ENCODE data around the gene SLC35D1.

Gene SLC35D1

DNA sequence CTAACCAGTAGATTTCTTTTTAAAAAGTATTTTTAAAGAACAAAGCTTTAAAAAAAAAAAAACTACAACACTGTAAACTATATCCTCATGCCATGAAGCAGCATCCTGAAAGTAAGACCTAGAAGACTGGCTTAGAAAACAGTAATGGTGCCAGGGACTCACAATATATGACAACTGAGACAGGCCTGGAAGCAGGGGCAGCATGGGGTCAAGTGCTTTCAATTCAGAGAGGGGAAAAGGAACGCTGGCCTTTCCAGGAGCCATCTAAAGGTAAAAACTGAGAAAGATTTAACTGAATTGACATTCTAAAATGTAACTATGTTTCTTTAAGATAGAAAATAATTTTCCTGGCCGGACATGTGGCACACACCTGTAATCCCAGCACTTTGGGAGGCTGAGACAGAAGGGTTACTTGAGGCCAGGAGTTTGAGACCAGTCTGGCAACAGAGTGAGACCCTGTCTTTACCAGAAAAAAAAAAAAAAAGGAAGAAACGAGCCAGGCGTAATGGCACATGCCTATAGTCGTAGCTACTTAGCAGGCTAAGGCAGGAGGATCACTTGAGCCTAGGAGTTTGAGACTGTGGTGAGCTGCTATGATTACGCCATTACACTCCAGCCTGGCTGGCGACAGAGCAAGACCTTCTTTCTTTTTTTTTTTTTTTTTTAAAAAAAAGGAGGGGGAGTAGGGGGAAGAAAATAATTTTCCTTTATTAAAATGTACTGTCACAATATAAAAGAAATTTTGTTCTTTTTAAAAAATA, 54.1 kb downstream of the SLC35D1 start:
- Histone ChIP-seq H3K56ac (ENCODE audit: low read length) (no peak overlapping the region), H3K4me2 (ENCODE audit: low read length) (no peak overlapping the region), H3K79me2 (ENCODE audit: control insufficient read depth, insufficient read depth, low read length) (no peaks in the 10 kb centered on the region), H2BK120ac (ENCODE audit: low read depth, low read length) (no peak overlapping the region), H3K4me3 (ENCODE audit: low read length) (no peak overlapping the region), H4K8ac (ENCODE audit: low read depth, low read length) (no peak overlapping the region), H2BK15ac (replicated peaks; ENCODE audit: low read depth) (no peak overlapping the region), H3K4ac (ENCODE audit: low read depth, low read length) (no peak overlapping the region), H3K4me1 (ENCODE audit: control insufficient read depth, low read depth, low read length) (no peaks in the 10 kb centered on the region), H3K79me1 (ENCODE audit: low read length) (no peaks in the 10 kb centered on the region), H3K18ac (ENCODE audit: low read length) (no peak overlapping the region), H3K9ac (ENCODE audit: low read length) (no peak overlapping the region), H3K23ac (ENCODE audit: low read length) (no peak overlapping the region), H3K36me3 (ENCODE audit: control insufficient read depth, insufficient read depth, low read length) (no peaks in the 10 kb centered on the region), H3K27me3 (ENCODE audit: insufficient read depth, low read length, poor library complexity) (no peaks in the 10 kb centered on the region), H2AK5ac (ENCODE audit: low read length) (no peak overlapping the region), H3K27ac (ENCODE audit: low read depth, low read length) (no peak overlapping the region), H2BK5ac (ENCODE audit: low read length) (no peak overlapping the region), H4K5ac (ENCODE audit: low read length) (no peak overlapping the region)
- peak; percentile 8 for DNase-seq
- WGBS (ENCODE audit: extremely low coverage, insufficient coverage, low lambda C conversion rate), result no CpG with 5 or more reads among the region's 7 CpGs

DNA sequence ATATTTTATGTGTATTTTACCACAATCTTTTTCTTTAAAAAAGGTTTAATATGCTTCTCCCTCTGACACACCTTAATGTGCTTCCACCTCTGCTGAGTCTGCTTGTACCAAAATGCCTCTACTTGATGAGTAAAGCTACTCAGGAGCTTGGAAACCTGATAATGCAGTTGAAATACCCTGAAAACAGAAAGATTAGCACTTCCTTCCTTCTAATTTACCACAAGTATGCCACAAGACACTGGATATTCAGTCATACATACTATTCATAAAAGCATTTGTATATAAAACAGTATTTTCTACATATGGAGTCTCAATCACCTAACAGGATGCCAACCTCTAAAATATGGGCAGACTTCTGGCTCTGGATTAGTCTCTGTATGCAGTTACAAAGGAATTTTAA, 55.0 kb downstream of the SLC35D1 start:
- Histone ChIP-seq H2BK15ac (replicated peaks; ENCODE audit: low read depth) (no peak overlapping the region), H3K79me2 (ENCODE audit: control insufficient read depth, insufficient read depth, low read length) (no peaks in the 10 kb centered on the region), H2BK5ac (ENCODE audit: low read length) (no peak overlapping the region), H3K4me3 (ENCODE audit: low read length) (no peak overlapping the region), H2BK120ac (ENCODE audit: low read depth, low read length) (no peak overlapping the region), H4K8ac (ENCODE audit: low read depth, low read length) (no peak overlapping the region), H2AK5ac (ENCODE audit: low read length) (no peak overlapping the region), H3K56ac (ENCODE audit: low read length) (no peak overlapping the region), H4K5ac (ENCODE audit: low read length) (no peak overlapping the region), H3K4ac (ENCODE audit: low read depth, low read length) (no peak overlapping the region), H3K4me2 (ENCODE audit: low read length) (no peak overlapping the region), H3K4me1 (ENCODE audit: control insufficient read depth, low read depth, low read length) (no peaks in the 10 kb centered on the region), H3K27ac (ENCODE audit: low read depth, low read length) (no peak overlapping the region), H3K36me3 (ENCODE audit: control insufficient read depth, insufficient read depth, low read length) (no peaks in the 10 kb centered on the region), H3K23ac (ENCODE audit: low read length) (no peak overlapping the region), H3K79me1 (ENCODE audit: low read length) (no peaks in the 10 kb centered on the region), H3K27me3 (ENCODE audit: insufficient read depth, low read length, poor library complexity) (no peaks in the 10 kb centered on the region), H3K18ac (ENCODE audit: low read length) (no peak overlapping the region), H3K9ac (ENCODE audit: low read length) (no peak overlapping the region)
- DNase-seq, result no peak

DNA sequence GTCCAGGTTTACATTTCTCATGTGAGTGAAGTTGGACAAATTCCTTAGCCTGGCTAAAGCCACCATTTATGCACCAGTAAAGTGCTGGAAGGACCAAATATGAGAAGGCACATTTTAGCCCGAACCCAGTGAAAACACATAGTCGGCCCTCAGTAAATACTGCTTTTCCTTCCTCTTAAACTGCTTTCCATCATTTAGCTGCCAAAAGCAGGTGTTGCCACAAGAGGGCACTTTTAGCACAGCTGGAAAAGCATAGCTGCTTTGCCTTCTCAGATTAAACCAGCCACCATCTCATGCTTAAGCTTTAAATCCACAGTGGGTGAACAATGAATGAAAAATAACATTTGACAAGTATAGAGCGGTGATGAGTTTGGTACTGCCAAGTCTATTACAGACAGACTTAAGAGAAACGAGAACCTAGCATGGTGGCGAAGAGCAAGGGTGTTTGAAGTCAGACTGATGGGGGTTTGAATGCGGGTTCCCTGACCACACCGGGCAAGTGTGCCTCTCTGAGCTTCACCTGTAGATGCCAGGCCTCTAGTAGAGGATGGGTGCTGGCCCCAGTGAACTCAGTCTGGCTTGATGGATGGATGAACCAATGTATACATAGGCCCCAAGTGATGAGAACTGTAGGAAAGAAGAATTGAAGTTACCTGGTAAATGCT, 57.8 kb downstream of the SLC35D1 start:
- H3K4me1 ChIP-seq (ENCODE audit: control insufficient read depth, low read depth, low read length), result no peaks in the 10 kb centered on the region
- no peak overlapping the region for H4K8ac ChIP-seq (ENCODE audit: low read depth, low read length)
- H3K18ac ChIP-seq (ENCODE audit: low read length), result no peak overlapping the region
- no peak overlapping the region for H3K4me3 ChIP-seq (ENCODE audit: low read length)
- no peak overlapping the region for H3K23ac ChIP-seq (ENCODE audit: low read length)
- DNase-seq, result peak; percentile 75
- H3K27ac ChIP-seq (ENCODE audit: low read depth, low read length), result no peak overlapping the region
- H3K36me3 ChIP-seq (ENCODE audit: control insufficient read depth, insufficient read depth, low read length), result no peaks in the 10 kb centered on the region
- H2BK5ac ChIP-seq (ENCODE audit: low read length), result no peak overlapping the region
- no peaks in the 10 kb centered on the region for H3K27me3 ChIP-seq (ENCODE audit: insufficient read depth, low read length, poor library complexity)
- H3K4me2 ChIP-seq (ENCODE audit: low read length), result no peak overlapping the region
- no peak overlapping the region for H3K56ac ChIP-seq (ENCODE audit: low read length)
- WGBS (ENCODE audit: extremely low coverage, insufficient coverage, low lambda C conversion rate), result no CpG with 5 or more reads among the region's 7 CpGs
- H3K9ac ChIP-seq (ENCODE audit: low read length), result no peak overlapping the region
- no peaks in the 10 kb centered on the region for H3K79me2 ChIP-seq (ENCODE audit: control insufficient read depth, insufficient read depth, low read length)
- H3K79me1 ChIP-seq (ENCODE audit: low read length), result no peaks in the 10 kb centered on the region
- no peak overlapping the region for H2BK15ac ChIP-seq (replicated peaks; ENCODE audit: low read depth)
- H2BK120ac ChIP-seq (ENCODE audit: low read depth, low read length), result no peak overlapping the region
- no peak overlapping the region for H3K4ac ChIP-seq (ENCODE audit: low read depth, low read length)
- H2AK5ac ChIP-seq (ENCODE audit: low read length), result no peak overlapping the region
- H4K5ac ChIP-seq (ENCODE audit: low read length), result no peak overlapping the region

DNA sequence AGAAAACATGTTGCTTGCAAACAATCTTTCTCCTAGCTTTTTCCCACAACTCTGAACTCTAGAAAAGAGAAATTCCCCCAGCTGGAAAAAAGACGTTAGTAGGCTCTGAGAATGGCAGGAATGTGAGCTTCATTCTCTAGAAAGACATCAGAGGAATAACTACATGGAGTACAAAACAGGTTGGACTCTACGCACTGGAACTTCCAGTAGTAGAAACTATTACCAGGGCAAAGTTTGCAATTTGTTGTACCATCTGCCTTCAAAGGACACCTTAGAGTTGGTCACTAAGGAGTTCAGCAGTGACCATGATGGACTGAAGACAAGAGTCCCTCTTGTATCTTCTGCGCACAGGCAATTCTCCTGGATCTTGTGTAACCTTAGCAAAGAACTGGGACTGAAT, 60.9 kb downstream of the SLC35D1 start:
- Histone ChIP-seq H4K5ac (ENCODE audit: low read length) (no peak overlapping the region), H3K36me3 (ENCODE audit: control insufficient read depth, insufficient read depth, low read length) (no peaks in the 10 kb centered on the region), H3K9ac (ENCODE audit: low read length) (no peak overlapping the region), H3K27me3 (ENCODE audit: insufficient read depth, low read length, poor library complexity) (no peaks in the 10 kb centered on the region), H3K56ac (ENCODE audit: low read length) (no peak overlapping the region), H3K18ac (ENCODE audit: low read length) (no peak overlapping the region), H3K79me1 (ENCODE audit: low read length) (no peaks in the 10 kb centered on the region), H3K27ac (ENCODE audit: low read depth, low read length) (no peak overlapping the region), H4K8ac (ENCODE audit: low read depth, low read length) (no peak overlapping the region), H2AK5ac (ENCODE audit: low read length) (no peak overlapping the region), H2BK15ac (replicated peaks; ENCODE audit: low read depth) (no peak overlapping the region), H3K4ac (ENCODE audit: low read depth, low read length) (no peak overlapping the region), H2BK5ac (ENCODE audit: low read length) (no peak overlapping the region), H3K4me3 (ENCODE audit: low read length) (no peak overlapping the region), H3K4me1 (ENCODE audit: control insufficient read depth, low read depth, low read length) (no peaks in the 10 kb centered on the region), H3K23ac (ENCODE audit: low read length) (no peak overlapping the region), H3K79me2 (ENCODE audit: control insufficient read depth, insufficient read depth, low read length) (no peaks in the 10 kb centered on the region), H3K4me2 (ENCODE audit: low read length) (no peak overlapping the region), H2BK120ac (ENCODE audit: low read depth, low read length) (no peak overlapping the region)
- WGBS (ENCODE audit: extremely low coverage, insufficient coverage, low lambda C conversion rate), result no CpG with 5 or more reads among the region's 3 CpGs
- DNase-seq, result no peak

DNA sequence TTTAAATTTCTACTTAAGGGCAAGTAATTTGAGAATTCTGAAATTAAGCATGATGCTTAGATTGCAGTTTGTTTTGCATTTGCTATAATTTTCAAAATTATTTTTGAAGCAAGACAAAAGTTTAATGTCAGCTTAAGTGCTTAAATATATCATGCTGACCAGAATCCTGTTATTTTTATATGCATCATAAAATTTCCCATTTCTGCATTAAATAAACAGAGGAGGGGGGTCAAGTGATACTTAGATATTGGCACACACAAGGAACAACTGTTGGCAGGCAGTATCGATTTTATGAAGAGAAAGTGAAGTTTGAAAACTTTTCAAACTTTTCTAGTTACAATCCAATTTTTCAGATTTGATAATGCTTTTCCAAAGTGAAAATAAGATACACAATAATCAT, 68.1 kb downstream of the SLC35D1 start:
- Histone ChIP-seq H3K4me1 (ENCODE audit: control insufficient read depth, low read depth, low read length) (no peaks in the 10 kb centered on the region), H2BK15ac (replicated peaks; ENCODE audit: low read depth) (no peak overlapping the region), H2BK120ac (ENCODE audit: low read depth, low read length) (no peak overlapping the region), H2BK5ac (ENCODE audit: low read length) (no peak overlapping the region), H3K4me3 (ENCODE audit: low read length) (no peak overlapping the region), H3K9ac (ENCODE audit: low read length) (no peak overlapping the region), H3K56ac (ENCODE audit: low read length) (no peak overlapping the region), H3K79me2 (ENCODE audit: control insufficient read depth, insufficient read depth, low read length) (no peaks in the 10 kb centered on the region), H3K23ac (ENCODE audit: low read length) (no peak overlapping the region), H4K5ac (ENCODE audit: low read length) (no peak overlapping the region), H4K8ac (ENCODE audit: low read depth, low read length) (no peak overlapping the region), H2AK5ac (ENCODE audit: low read length) (no peak overlapping the region), H3K36me3 (ENCODE audit: control insufficient read depth, insufficient read depth, low read length) (peaks cover 3% of the 10 kb centered on the region), H3K18ac (ENCODE audit: low read length) (no peak overlapping the region), H3K4me2 (ENCODE audit: low read length) (no peak overlapping the region), H3K4ac (ENCODE audit: low read depth, low read length) (no peak overlapping the region), H3K27me3 (ENCODE audit: insufficient read depth, low read length, poor library complexity) (no peaks in the 10 kb centered on the region), H3K79me1 (ENCODE audit: low read length) (no peaks in the 10 kb centered on the region), H3K27ac (ENCODE audit: low read depth, low read length) (no peak overlapping the region)
- WGBS (ENCODE audit: extremely low coverage, insufficient coverage, low lambda C conversion rate), result no CpG with 5 or more reads among the region's 1 CpG
- DNase-seq, result no peak

DNA sequence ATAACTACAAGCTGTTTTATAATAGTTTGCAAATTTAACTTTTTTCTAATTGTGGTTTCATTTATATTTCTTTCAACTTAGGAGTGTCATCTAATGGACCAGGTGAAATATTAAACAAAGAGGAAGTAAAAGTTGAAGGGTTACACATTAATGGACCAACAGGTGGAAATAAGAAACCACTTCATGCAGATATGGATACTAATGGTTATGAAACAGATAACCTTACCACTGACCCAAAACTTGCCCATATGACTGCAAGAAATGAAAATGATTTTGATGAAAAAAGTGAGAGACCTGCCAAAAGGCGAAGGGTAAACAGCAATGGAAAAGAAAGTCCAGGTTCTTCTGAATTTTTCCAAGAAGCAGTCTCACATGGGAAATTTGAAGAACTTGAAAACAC, 69.5 kb downstream of the SLC35D1 start:
- Histone ChIP-seq H2BK5ac (ENCODE audit: low read length) (no peak overlapping the region), H3K4me3 (ENCODE audit: low read length) (no peak overlapping the region), H3K56ac (ENCODE audit: low read length) (no peak overlapping the region), H3K27ac (ENCODE audit: low read depth, low read length) (no peak overlapping the region), H3K4me1 (ENCODE audit: control insufficient read depth, low read depth, low read length) (no peaks in the 10 kb centered on the region), H4K5ac (ENCODE audit: low read length) (no peak overlapping the region), H2BK120ac (ENCODE audit: low read depth, low read length) (no peak overlapping the region), H2BK15ac (replicated peaks; ENCODE audit: low read depth) (no peak overlapping the region), H3K79me1 (ENCODE audit: low read length) (no peaks in the 10 kb centered on the region), H3K36me3 (ENCODE audit: control insufficient read depth, insufficient read depth, low read length) (peaks cover 3% of the 10 kb centered on the region), H3K18ac (ENCODE audit: low read length) (no peak overlapping the region), H3K79me2 (ENCODE audit: control insufficient read depth, insufficient read depth, low read length) (no peaks in the 10 kb centered on the region), H3K9ac (ENCODE audit: low read length) (no peak overlapping the region), H3K23ac (ENCODE audit: low read length) (no peak overlapping the region), H3K4ac (ENCODE audit: low read depth, low read length) (no peak overlapping the region), H3K4me2 (ENCODE audit: low read length) (no peak overlapping the region), H3K27me3 (ENCODE audit: insufficient read depth, low read length, poor library complexity) (no peaks in the 10 kb centered on the region), H2AK5ac (ENCODE audit: low read length) (no peak overlapping the region), H4K8ac (ENCODE audit: low read depth, low read length) (no peak overlapping the region)
- WGBS (ENCODE audit: extremely low coverage, insufficient coverage, low lambda C conversion rate), result no CpG with 5 or more reads among the region's 1 CpG
- no peak for DNase-seq
